Uterus (tissue), 2 donors: ENCODE results near the gene TSEN34.

Experiments used
- CTCF ChIP-seq, 4 experiments: fragments of 200-600 bp in 2 of 4; fragments of 450-650 bp in 2 of 4; sonication (generic) in 2 of 4; IDR thresholded peaks; one replicate each; pipeline ENCODE4 v1.5.1; 2016 to 2019; ENCODE audit warnings: antibody characterized with exemption in 4 of 4, mild to moderate bottlenecking in 2 of 4, moderate library complexity in 1 of 4
- POLR2A ChIP-seq, 2 donors: fragments of 450-650 bp; IDR thresholded peaks; one replicate each; pipeline ENCODE4 v1.6.1; 2016; ENCODE audit warnings: antibody characterized with exemption in 2 of 2, mild to moderate bottlenecking in 1 of 2, moderate library complexity in 1 of 2

DNA sequence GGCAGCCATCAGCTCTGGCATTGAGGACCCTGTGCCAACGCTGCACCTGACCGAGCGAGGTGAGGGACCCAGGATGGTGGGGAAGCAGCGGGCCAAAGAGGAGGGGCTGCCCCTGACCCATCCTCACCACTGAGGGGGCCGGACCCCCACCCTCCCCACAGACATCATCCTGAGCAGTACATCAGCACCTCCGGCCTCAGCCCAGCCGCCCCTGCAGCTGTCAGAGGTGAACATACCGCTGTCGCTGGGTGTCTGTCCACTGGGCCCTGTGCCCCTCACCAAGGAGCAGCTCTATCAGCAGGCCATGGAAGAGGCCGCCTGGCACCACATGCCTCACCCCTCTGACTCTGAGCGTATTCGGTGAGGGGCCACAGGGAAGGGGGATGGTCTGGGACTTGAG, 38.8 kb upstream of the TSEN34 start:
- TF ChIP-seq CTCF (IDR thresholded peaks at IDR 0.05): no peak
- no peak for TF ChIP-seq POLR2A (IDR thresholded peaks at IDR 0.05)
